WTC11 (cell line): ENCODE measurements around the gene PRKAR2B. TPM values are rescaled to one million over a fixed set of nuclear protein-coding genes. Genes with fewer than 3 reads are reported as not detected.

Experiments
- ATAC-seq: fragments of 200-7000 bp; cut with Tn5 transposase; 2 replicates; pipeline ENCODE4 v1.10.0; 2021; ENCODE audit warnings: mild to moderate bottlenecking, moderate library complexity
- CTCF ChIA-PET: fragments of 300-600 bp; sonication (Branson Sonifier 250); formaldehyde crosslinking; loops from one replicate; lab custom pipeline; 2021; ENCODE audit warnings: antibody characterized with exemption; lab: Charles Lee
- POLR2A ChIA-PET: fragments of 350-600 bp; sonication (Branson Sonifier 250); formaldehyde crosslinking; loops from one replicate; lab custom pipeline; 2021; ENCODE audit warnings: antibody characterized with exemption; lab: Charles Lee
- DNase-seq: peaks from one replicate; pipeline ENCODE4 v3.0.0; 2021; ENCODE audit warnings: low spot score
- H3K27ac Mint-ChIP-seq: 2 replicates; pipeline ENCODE4 v1.8.0; 2021; ENCODE audit warnings: mixed read lengths
- H3K27me3 Mint-ChIP-seq: 2 replicates; pipeline ENCODE4 v1.8.0; 2021; ENCODE audit warnings: low read depth, mild to moderate bottlenecking, moderate library complexity, mixed read lengths
- H3K36me3 Mint-ChIP-seq: 2 replicates; pipeline ENCODE4 v1.8.0; 2021; ENCODE audit warnings: mixed read lengths
- H3K4me1 Mint-ChIP-seq: 2 replicates; pipeline ENCODE4 v1.8.0; 2022; ENCODE audit warnings: mixed read lengths
- H3K4me3 Mint-ChIP-seq: 2 replicates; pipeline ENCODE4 v1.8.0; 2021; ENCODE audit warnings: mild to moderate bottlenecking, moderate library complexity, mixed read lengths
- H3K9me3 Mint-ChIP-seq: 2 replicates; pipeline ENCODE4 v1.8.0; 2021; ENCODE audit warnings: mixed read lengths
- CBFB ChIP-seq: sonication (generic); formaldehyde crosslinking; IDR thresholded peaks from 2 replicates; pipeline ENCODE4 v1.8.1; 2022; ENCODE audit warnings: mild to moderate bottlenecking, low read depth, missing genetic modification reagents
- CDX4 ChIP-seq: fragments of 250-450 bp; sonication (Bioruptor Pico); IDR thresholded peaks from 2 replicates; pipeline ENCODE4 v1.9.0; 2021; ENCODE audit warnings: moderate library complexity, mild to moderate bottlenecking, inconsistent platforms, borderline replicate concordance
- CREB1 ChIP-seq: sonication (generic); formaldehyde crosslinking; IDR thresholded peaks from 2 replicates; pipeline ENCODE4 v1.8.0; 2023; ENCODE audit warnings: mild to moderate bottlenecking, missing genetic modification reagents
- ERG ChIP-seq: fragments of 250-450 bp; sonication (Bioruptor Pico); IDR thresholded peaks from 2 replicates; pipeline ENCODE4 v1.8.0; 2021; ENCODE audit warnings: mild to moderate bottlenecking
- ETV6 ChIP-seq: sonication (generic); formaldehyde crosslinking; IDR thresholded peaks from 2 replicates; pipeline ENCODE4 v1.8.1; 2022; ENCODE audit warnings: mild to moderate bottlenecking, missing genetic modification reagents
- FOXP1 ChIP-seq: sonication (generic); formaldehyde crosslinking; IDR thresholded peaks from 2 replicates; pipeline ENCODE4 v1.8.0; 2022; ENCODE audit warnings: missing genetic modification reagents, mild to moderate bottlenecking, moderate library complexity, borderline replicate concordance
- NFATC4 ChIP-seq: fragments of 250-450 bp; sonication (Bioruptor Pico); IDR thresholded peaks from 2 replicates; pipeline ENCODE4 v1.9.0; 2021; ENCODE audit warnings: mild to moderate bottlenecking
- OVOL2 ChIP-seq: fragments of 250-450 bp; sonication (Bioruptor Pico); IDR thresholded peaks from 2 replicates; pipeline ENCODE4 v1.9.0; 2021; ENCODE audit warnings: mild to moderate bottlenecking, borderline replicate concordance
- SMAD3 ChIP-seq: sonication (generic); formaldehyde crosslinking; IDR thresholded peaks from 2 replicates; pipeline ENCODE4 v1.8.0; 2022; ENCODE audit warnings: missing genetic modification reagents, mild to moderate bottlenecking, borderline replicate concordance
- ZNF671 ChIP-seq: fragments of 250-450 bp; sonication (Bioruptor Pico); IDR thresholded peaks from 2 replicates; pipeline ENCODE4 v1.8.0; 2021; ENCODE audit warnings: mild to moderate bottlenecking
- total RNA-seq: library from RNA; stranded (reverse); gene quantifications from 3 replicates; pipeline ENCODE4 v1.2.3, GENCODE V29; 2021
- TF ChIP-seq, protein P1 (sequence below): sonication (generic); formaldehyde crosslinking; IDR thresholded peaks from 2 replicates; pipeline ENCODE4 v1.8.1; 2022; ENCODE audit warnings: low read depth, missing genetic modification reagents, borderline replicate concordance
- TF ChIP-seq, protein P2 (sequence below): sonication (generic); formaldehyde crosslinking; IDR thresholded peaks from 2 replicates; pipeline ENCODE4 v1.8.1; 2022; ENCODE audit warnings: missing genetic modification reagents, borderline replicate concordance
- TF ChIP-seq, protein P3 (sequence below): sonication (generic); formaldehyde crosslinking; IDR thresholded peaks from 2 replicates; pipeline ENCODE4 v1.8.0; 2023; ENCODE audit warnings: missing genetic modification reagents, mild to moderate bottlenecking, borderline replicate concordance

The PRKAR2B gene
- total RNA-seq, 1 experiment from 2014 or later = 29.6 TPM

DNA sequence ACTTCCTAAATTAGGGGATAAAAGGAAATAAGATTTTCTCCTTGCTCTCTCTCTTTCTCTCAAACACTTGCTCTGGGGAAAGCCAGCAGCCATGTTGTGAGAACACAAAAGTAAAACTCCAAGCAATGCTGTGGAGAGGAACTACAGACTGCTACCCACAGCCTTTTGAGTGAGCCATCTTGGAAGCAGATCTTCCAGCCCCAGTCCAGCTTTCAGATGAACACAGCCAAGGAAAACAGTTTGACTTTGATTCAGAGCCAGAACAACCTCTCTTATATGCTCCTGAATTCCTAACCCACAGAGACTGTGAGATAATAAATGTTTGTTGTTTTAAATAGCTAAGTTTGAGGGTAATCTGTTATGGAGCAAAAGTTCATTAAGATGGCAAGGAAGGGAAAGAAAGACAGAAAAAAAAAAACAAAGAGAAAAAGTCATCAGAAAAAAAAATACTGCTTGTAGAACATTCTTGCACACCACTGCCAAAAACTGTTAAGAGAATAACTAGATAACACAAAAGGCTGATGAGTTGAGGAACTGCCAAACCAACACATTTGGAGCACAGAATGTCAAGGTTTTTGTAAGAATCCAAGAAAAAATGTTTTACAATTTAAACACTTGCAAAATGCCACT lies 20.9 kb upstream of the PRKAR2B start:
- DNase-seq (no peak), ATAC-seq (no peak)
- CTCF ChIA-PET = no interaction called here
- no peak overlapping the region for H3K4me3 Mint-ChIP-seq
- H3K4me1 Mint-ChIP-seq = peaks cover 13% of the 10 kb centered on the region
- TF ChIP-seq CBFB (CRISPR knock-in tag) = no peak
- TF ChIP-seq ZNF671 (CRISPR knock-in tag) = no peak
- TF ChIP-seq NFATC4 (CRISPR knock-in tag) = no peak
- TF ChIP-seq ERG (CRISPR knock-in tag) = no peak
- no peak for TF ChIP-seq SMAD3 (CRISPR knock-in tag)
- no peak for TF ChIP-seq OVOL2
- TF ChIP-seq ETV6 (CRISPR knock-in tag) = no peak
- TF ChIP-seq FOXP1 (CRISPR knock-in tag) = no peak
- TF ChIP-seq, protein P1, sequence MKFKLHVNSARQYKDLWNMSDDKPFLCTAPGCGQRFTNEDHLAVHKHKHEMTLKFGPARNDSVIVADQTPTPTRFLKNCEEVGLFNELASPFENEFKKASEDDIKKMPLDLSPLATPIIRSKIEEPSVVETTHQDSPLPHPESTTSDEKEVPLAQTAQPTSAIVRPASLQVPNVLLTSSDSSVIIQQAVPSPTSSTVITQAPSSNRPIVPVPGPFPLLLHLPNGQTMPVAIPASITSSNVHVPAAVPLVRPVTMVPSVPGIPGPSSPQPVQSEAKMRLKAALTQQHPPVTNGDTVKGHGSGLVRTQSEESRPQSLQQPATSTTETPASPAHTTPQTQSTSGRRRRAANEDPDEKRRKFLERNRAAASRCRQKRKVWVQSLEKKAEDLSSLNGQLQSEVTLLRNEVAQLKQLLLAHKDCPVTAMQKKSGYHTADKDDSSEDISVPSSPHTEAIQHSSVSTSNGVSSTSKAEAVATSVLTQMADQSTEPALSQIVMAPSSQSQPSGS = no peak
- TF ChIP-seq CREB1 (CRISPR knock-in tag) = no peak
- TF ChIP-seq, protein P2, sequence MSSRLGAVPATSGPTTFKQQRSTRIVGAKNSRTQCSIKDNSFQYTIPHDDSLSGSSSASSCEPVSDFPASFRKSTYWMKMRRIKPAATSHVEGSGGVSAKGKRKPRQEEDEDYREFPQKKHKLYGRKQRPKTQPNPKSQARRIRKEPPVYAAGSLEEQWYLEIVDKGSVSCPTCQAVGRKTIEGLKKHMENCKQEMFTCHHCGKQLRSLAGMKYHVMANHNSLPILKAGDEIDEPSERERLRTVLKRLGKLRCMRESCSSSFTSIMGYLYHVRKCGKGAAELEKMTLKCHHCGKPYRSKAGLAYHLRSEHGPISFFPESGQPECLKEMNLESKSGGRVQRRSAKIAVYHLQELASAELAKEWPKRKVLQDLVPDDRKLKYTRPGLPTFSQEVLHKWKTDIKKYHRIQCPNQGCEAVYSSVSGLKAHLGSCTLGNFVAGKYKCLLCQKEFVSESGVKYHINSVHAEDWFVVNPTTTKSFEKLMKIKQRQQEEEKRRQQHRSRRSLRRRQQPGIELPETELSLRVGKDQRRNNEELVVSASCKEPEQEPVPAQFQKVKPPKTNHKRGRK (CRISPR knock-in tag) = no peak
- TF ChIP-seq, protein P3, sequence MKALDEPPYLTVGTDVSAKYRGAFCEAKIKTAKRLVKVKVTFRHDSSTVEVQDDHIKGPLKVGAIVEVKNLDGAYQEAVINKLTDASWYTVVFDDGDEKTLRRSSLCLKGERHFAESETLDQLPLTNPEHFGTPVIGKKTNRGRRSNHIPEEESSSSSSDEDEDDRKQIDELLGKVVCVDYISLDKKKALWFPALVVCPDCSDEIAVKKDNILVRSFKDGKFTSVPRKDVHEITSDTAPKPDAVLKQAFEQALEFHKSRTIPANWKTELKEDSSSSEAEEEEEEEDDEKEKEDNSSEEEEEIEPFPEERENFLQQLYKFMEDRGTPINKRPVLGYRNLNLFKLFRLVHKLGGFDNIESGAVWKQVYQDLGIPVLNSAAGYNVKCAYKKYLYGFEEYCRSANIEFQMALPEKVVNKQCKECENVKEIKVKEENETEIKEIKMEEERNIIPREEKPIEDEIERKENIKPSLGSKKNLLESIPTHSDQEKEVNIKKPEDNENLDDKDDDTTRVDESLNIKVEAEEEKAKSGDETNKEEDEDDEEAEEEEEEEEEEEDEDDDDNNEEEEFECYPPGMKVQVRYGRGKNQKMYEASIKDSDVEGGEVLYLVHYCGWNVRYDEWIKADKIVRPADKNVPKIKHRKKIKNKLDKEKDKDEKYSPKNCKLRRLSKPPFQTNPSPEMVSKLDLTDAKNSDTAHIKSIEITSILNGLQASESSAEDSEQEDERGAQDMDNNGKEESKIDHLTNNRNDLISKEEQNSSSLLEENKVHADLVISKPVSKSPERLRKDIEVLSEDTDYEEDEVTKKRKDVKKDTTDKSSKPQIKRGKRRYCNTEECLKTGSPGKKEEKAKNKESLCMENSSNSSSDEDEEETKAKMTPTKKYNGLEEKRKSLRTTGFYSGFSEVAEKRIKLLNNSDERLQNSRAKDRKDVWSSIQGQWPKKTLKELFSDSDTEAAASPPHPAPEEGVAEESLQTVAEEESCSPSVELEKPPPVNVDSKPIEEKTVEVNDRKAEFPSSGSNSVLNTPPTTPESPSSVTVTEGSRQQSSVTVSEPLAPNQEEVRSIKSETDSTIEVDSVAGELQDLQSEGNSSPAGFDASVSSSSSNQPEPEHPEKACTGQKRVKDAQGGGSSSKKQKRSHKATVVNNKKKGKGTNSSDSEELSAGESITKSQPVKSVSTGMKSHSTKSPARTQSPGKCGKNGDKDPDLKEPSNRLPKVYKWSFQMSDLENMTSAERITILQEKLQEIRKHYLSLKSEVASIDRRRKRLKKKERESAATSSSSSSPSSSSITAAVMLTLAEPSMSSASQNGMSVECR (CRISPR knock-in tag) = no peak
- H3K27me3 Mint-ChIP-seq = no peaks in the 10 kb centered on the region
- POLR2A ChIA-PET = no interaction called here
- peaks cover 11% of the 10 kb centered on the region for H3K9me3 Mint-ChIP-seq
- H3K27ac Mint-ChIP-seq = no peak overlapping the region
- H3K36me3 Mint-ChIP-seq = peaks cover 5% of the 10 kb centered on the region

GRCh38 chr7:107024906-107025305 lies 19.6 kb upstream of the PRKAR2B start:
- H3K4me3 Mint-ChIP-seq = no peak overlapping the region
- no peak for TF ChIP-seq CDX4 (CRISPR knock-in tag)
- H3K27me3 Mint-ChIP-seq = no peaks in the 10 kb centered on the region
- CTCF ChIA-PET = no interaction called here
- POLR2A ChIA-PET = no interaction called here
- no peak for DNase-seq
- no peak for ATAC-seq
- H3K36me3 Mint-ChIP-seq = peaks cover 5% of the 10 kb centered on the region
- H3K4me1 Mint-ChIP-seq = peaks cover 11% of the 10 kb centered on the region
- no peak overlapping the region; the same call in 1 of the 2 replicates for H3K27ac Mint-ChIP-seq
- peaks cover 11% of the 10 kb centered on the region for H3K9me3 Mint-ChIP-seq
